Activated naive CD4-positive, alpha-beta T cell treated with anti-CD3 and anti-CD28 coated beads, Interleukin-2, amount 50 U/mL, for 72 hours (primary cell): ENCODE results near the gene TLE7. TPM values are rescaled to one million over a fixed set of nuclear protein-coding genes. Genes with fewer than 3 reads are reported as not detected.

Experiments
- ATAC-seq, 2 donors: fragments of 150-1000 bp; cut with Tn5 transposase; 2 replicates each; pipeline ENCODE4 v1.10.0; 2021; ENCODE audit warnings: mild to moderate bottlenecking in 2 of 2, moderate library complexity in 2 of 2
- DNase-seq, 2 donors: peaks; one replicate each; pipeline ENCODE4 v3.0.0; 2021 to 2022; ENCODE audit warnings: low spot score in 2 of 2
- H3K27ac Mint-ChIP-seq, 2 donors: one replicate each; pipeline ENCODE4 v1.8.0; 2022; ENCODE audit warnings: mild to moderate bottlenecking in 2 of 2, mixed read lengths in 2 of 2
- H3K36me3 Mint-ChIP-seq, 2 donors: one replicate each; pipeline ENCODE4 v1.8.0; 2022; ENCODE audit warnings: mixed read lengths in 2 of 2
- H3K9me3 Mint-ChIP-seq, 2 donors: one replicate each; pipeline ENCODE4 v1.8.0; 2022; ENCODE audit warnings: mixed read lengths in 2 of 2
- total RNA-seq, 2 donors: library from RNA; stranded (reverse); gene quantifications; one replicate each; pipeline ENCODE4 v1.2.3, GENCODE V29; 2022

The TLE7 gene
- total RNA-seq = not detected

DNA sequence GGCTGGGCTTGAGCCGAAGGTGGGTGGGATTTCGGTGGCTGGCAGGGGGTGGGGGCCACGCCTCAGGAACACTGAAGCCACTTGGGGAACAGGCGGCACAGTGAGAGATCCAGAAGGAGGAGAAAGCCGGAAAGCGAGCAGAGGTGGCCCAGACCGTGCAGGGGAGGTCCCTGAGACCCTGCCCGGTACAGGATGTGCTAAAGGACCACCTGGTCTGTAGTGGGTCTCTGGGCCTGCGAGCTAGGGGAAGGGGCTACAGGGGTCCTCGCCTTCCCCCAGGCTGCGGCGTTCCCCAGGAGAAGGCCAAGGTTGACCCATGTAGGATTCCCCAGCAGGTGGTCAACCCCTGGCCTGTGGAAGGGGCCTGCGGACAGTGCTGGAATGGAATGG is at the start of gene TLE7:
Gene TLE7 (minus strand): TSS at position 4 of the 390 bp plus-strand sequence. CDS start 8,730 bp downstream, outside the sequence.
- peaks cover 10% of the 10 kb centered on the region in 2 donors for H3K9me3 Mint-ChIP-seq
- no peak for ATAC-seq
- peaks cover 6 to 22% of the 10 kb centered on the region in 2 donors for H3K36me3 Mint-ChIP-seq
- no peak for DNase-seq
- no peak within 1 kb of the TSS for H3K27ac Mint-ChIP-seq

- no peak for ATAC-seq
- no peaks in the 10 kb centered on the region for H3K36me3 Mint-ChIP-seq
- no peak overlapping the region for H3K27ac Mint-ChIP-seq
- DNase-seq = no peak
- H3K9me3 Mint-ChIP-seq = no peaks in the 10 kb centered on the region
Measured at GRCh38 chr16:71491054-71491453, 49.2 kb upstream of the TLE7 start.

DNA sequence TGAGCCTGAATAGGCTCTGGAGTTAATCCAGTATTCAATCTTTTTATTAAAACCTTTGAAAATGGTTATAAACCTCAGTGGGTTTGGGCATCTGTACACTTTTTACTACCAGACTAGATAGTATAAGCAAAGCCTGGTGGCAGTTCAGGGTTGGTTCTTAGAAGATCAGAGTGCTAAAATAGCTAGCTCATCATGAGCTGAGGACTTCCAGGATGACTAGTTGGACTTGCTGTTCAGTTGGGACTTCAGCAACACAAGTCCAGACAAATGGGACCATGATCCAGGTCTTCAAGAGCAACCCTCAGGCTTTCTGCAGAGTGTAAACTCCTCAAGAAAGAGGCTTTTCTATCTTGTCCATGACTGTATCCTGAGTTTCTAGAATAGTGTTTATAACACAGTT is 48.5 kb upstream of the TLE7 start:
- no peaks in the 10 kb centered on the region for H3K36me3 Mint-ChIP-seq
- ATAC-seq (no peak), DNase-seq (no peak)
- no peak overlapping the region for H3K27ac Mint-ChIP-seq
- no peaks in the 10 kb centered on the region for H3K9me3 Mint-ChIP-seq

DNA sequence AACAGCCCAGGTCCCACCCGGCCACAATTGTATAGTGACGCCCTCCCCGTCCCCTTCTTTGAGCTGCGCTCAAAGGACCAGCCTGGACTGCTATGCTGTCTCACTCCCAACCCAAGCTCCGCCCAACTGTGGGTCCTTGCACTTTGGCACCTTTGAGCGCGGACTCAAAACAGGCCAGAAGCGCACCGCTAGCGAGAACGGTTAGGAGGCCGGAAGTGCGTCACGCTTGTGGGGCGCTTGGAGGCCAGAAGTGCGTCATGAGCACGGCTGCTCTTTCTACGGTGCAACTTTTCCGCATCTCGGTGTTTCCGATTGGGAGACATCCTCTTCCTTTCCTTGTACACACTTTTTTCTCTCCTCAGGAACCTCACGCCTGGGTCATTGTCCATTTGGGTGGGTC is 47.3 kb upstream of the TLE7 start, which contains the start of gene ZNF19:
Gene ZNF19 (minus strand): TSS at position 203 of the 400 bp plus-strand sequence. CDS start 7,210 bp downstream, outside the sequence.
- H3K27ac Mint-ChIP-seq = no peak within 1 kb of the TSS
- no peak for ATAC-seq
- DNase-seq = no peak
- no peaks in the 10 kb centered on the region for H3K36me3 Mint-ChIP-seq
- H3K9me3 Mint-ChIP-seq = no peaks in the 10 kb centered on the region

- Mint-ChIP-seq H3K36me3 (peaks cover 0 to 7% of the 10 kb centered on the region in 2 donors), H3K27ac (peak overlapping the region; percentile 82 to 93), H3K9me3 (no peaks in the 10 kb centered on the region)
- peak; percentile 94 for ATAC-seq
- peak; percentile 69 to 87 for DNase-seq
Measured at GRCh38 chr16:71484006-71484893, 42.4 kb upstream of the TLE7 start.

GRCh38 chr16:71482569-71482968 is 40.7 kb upstream of the TLE7 start:
- Mint-ChIP-seq H3K9me3 (no peaks in the 10 kb centered on the region), H3K27ac (no peak overlapping the region), H3K36me3 (peaks cover 0 to 7% of the 10 kb centered on the region in 2 donors)
- ATAC-seq (no peak), DNase-seq (no peak)

- DNase-seq (no peak), ATAC-seq (no peak)
- H3K27ac Mint-ChIP-seq = peak overlapping the region in 1 of 2 donors; percentile 9
- no peaks in the 10 kb centered on the region for H3K9me3 Mint-ChIP-seq
- H3K36me3 Mint-ChIP-seq = peaks cover 3 to 7% of the 10 kb centered on the region in 2 donors
Measured at GRCh38 chr16:71480956-71481355, 39.1 kb upstream of the TLE7 start.

DNA sequence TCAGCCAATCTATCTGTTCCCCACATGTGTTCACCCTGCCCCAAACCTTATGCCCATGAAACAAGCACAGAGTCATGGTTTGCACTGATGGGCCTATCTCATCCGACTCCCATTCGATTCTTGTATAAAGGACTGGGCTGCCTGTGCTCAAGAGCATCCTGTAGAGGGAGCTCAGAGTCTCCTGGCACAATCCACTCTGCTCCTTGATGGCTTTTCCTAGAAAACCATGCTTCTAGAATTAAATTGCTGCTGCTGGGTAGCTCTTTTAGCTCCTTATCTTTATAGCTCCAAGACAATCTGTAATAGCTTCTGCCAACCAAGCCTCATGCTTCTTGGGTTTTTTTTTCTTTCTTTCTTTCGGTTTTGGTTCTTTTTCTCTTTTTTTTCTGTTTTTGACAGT is 37.6 kb upstream of the TLE7 start:
- peaks cover 5 to 7% of the 10 kb centered on the region in 2 donors for H3K36me3 Mint-ChIP-seq
- no peak for DNase-seq
- no peak overlapping the region for H3K27ac Mint-ChIP-seq
- no peak for ATAC-seq
- H3K9me3 Mint-ChIP-seq = no peaks in the 10 kb centered on the region

- peaks cover 0 to 5% of the 10 kb centered on the region in 2 donors for H3K36me3 Mint-ChIP-seq
- ATAC-seq (no peak), DNase-seq (no peak)
- no peak overlapping the region for H3K27ac Mint-ChIP-seq
- no peaks in the 10 kb centered on the region for H3K9me3 Mint-ChIP-seq
Measured at GRCh38 chr16:71476457-71477124, 34.7 kb upstream of the TLE7 start.

- peaks cover 0 to 5% of the 10 kb centered on the region in 2 donors for H3K36me3 Mint-ChIP-seq
- no peak for DNase-seq
- no peaks in the 10 kb centered on the region for H3K9me3 Mint-ChIP-seq
- no peak overlapping the region for H3K27ac Mint-ChIP-seq
- no peak for ATAC-seq
Measured at GRCh38 chr16:71474864-71475263, 33.0 kb upstream of the TLE7 start.

- Mint-ChIP-seq H3K9me3 (no peaks in the 10 kb centered on the region), H3K36me3 (peaks cover 0 to 5% of the 10 kb centered on the region in 2 donors), H3K27ac (no peak overlapping the region)
- DNase-seq (no peak), ATAC-seq (no peak)
Measured at GRCh38 chr16:71473891-71474290, 32.0 kb upstream of the TLE7 start.

DNA sequence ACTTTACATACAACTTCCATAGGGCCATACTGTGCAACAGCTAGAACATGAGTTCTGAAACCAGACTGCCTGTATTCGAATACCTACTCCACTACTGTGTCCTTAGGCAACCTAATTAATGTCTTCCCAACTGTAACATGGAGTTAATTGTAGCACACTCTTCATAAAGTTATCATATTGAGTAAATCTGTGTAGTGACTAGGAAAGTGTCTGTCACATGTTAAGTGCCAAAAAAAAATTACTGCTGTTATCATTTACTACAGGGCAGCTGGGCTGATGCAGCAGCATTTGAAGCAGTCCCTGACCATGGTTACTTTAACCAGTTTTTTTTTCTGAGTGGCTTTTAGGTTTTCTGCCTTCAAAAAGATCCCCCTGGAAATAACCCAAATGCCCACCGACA is 31.1 kb upstream of the TLE7 start:
- no peak for ATAC-seq
- peaks cover 0 to 5% of the 10 kb centered on the region in 2 donors for H3K36me3 Mint-ChIP-seq
- DNase-seq = no peak
- H3K9me3 Mint-ChIP-seq = no peaks in the 10 kb centered on the region
- no peak overlapping the region for H3K27ac Mint-ChIP-seq

- Mint-ChIP-seq H3K36me3 (peaks cover 0 to 5% of the 10 kb centered on the region in 2 donors), H3K9me3 (no peaks in the 10 kb centered on the region), H3K27ac (no peak overlapping the region)
Measured at GRCh38 chr16:71472051-71472450, 30.2 kb upstream of the TLE7 start.

GRCh38 chr16:71467810-71468209 is 26.0 kb upstream of the TLE7 start:
- H3K27ac Mint-ChIP-seq = no peak overlapping the region
- DNase-seq (peak in 1 of 2 donors; percentile 43), ATAC-seq (peak in 1 of 2 donors; percentile 52)
- no peaks in the 10 kb centered on the region for H3K36me3 Mint-ChIP-seq
- H3K9me3 Mint-ChIP-seq = no peaks in the 10 kb centered on the region

More at GRCh38 chr16:71472051-71472450, 30.2 kb upstream of the TLE7 start:
- ATAC-seq (no peak), DNase-seq (no peak)

- H3K27ac Mint-ChIP-seq = no peak overlapping the region
- DNase-seq (no peak), ATAC-seq (no peak)
- H3K9me3 Mint-ChIP-seq = no peaks in the 10 kb centered on the region
- peaks cover 8 to 11% of the 10 kb centered on the region in 2 donors for H3K36me3 Mint-ChIP-seq
Measured at GRCh38 chr16:71464231-71464630, 22.4 kb upstream of the TLE7 start.

GRCh38 chr16:71461686-71462648 is 20.1 kb upstream of the TLE7 start, which contains the start of gene ZNF23:
TSS of gene ZNF23 (minus strand) at chr16:71462247. CDS start at chr16:71456796, 5,451 bp downstream.
- ATAC-seq = peak; percentile 98 to 100

More at GRCh38 chr16:71461686-71462648, 20.1 kb upstream of the TLE7 start, which contains the start of gene ZNF23:
- DNase-seq = peak; percentile 83
- peak within 1 kb of the TSS; percentile 89 to 93 for H3K27ac Mint-ChIP-seq
- no peaks in the 10 kb centered on the region for H3K9me3 Mint-ChIP-seq
- peaks cover 8 to 11% of the 10 kb centered on the region in 2 donors for H3K36me3 Mint-ChIP-seq
